HUES48 (cell line): Measurements from ENCODE around the gene CCNL2.
A peak's percentile ranks its signal among the peaks of the same experiment; 100 is the strongest.

Experiments used
- H3K27ac ChIP-seq: one replicate; pipeline ENCODE4 v1.7.0; 2013; ENCODE audit warnings: low read depth, low read length, inconsistent platforms
- H3K27me3 ChIP-seq: 2 replicates; pipeline ENCODE4 v1.6.1; 2013; ENCODE audit warnings: mild to moderate bottlenecking, low read length; ENCODE audit not compliant: control insufficient read depth, insufficient read depth
- H3K36me3 ChIP-seq: 2 replicates; pipeline ENCODE4 v1.6.1; 2013; ENCODE audit warnings: low read length; ENCODE audit not compliant: control insufficient read depth, insufficient read depth
- H3K4me1 ChIP-seq: 2 replicates; pipeline ENCODE4 v1.6.1; 2013; ENCODE audit warnings: mild to moderate bottlenecking, low read length; ENCODE audit not compliant: control insufficient read depth, insufficient read depth
- H3K4me3 ChIP-seq: 2 replicates; pipeline ENCODE4 v1.5.1; 2013; ENCODE audit warnings: mild to moderate bottlenecking, low read depth, low read length
- H3K9ac ChIP-seq: 2 replicates; pipeline ENCODE4 v1.6.1; 2013; ENCODE audit warnings: mild to moderate bottlenecking, low read depth, low read length, moderate library complexity
- H3K9me3 ChIP-seq: 2 replicates; pipeline ENCODE4 v1.6.1; 2013; ENCODE audit warnings: low read length; ENCODE audit not compliant: control insufficient read depth, insufficient read depth

CCNL2 gene

DNA sequence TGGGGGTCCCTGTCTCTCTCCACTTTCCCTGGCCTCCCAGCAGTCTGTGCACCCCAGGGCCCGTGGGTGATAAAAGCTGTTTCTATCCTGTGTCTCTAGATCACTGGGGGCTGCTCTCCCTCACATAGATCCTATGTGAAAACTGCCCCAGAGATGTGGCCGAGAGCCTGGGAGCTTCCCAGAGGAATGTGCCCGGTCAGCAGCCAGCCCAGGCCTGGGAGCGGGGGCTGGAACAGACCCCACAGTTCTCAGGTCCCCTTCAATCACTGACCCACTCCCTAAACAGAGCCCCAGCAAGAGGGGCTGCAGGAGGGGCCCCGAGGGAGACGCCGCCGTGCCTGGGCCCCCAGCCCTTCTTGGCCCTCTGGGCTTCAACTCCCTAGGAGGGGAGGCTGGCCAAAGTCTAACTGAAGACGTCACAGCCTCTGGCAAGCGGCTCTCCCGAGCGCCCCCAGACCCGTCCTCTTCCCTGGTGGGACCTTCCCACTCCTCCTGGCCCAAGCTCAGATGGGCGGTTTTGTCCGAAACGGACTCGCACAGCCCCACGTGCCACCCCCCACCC is 41.2 kb downstream of the CCNL2 start:
- Histone ChIP-seq H3K27ac (peak overlapping the region; percentile 59), H3K9me3 (no peaks in the 10 kb centered on the region), H3K27me3 (peaks cover 16% of the 10 kb centered on the region), H3K4me1 (peaks cover 26% of the 10 kb centered on the region), H3K9ac (no peak overlapping the region), H3K36me3 (no peaks in the 10 kb centered on the region), H3K4me3 (peak overlapping the region; percentile 5; the same call in 1 of the 2 replicates)

DNA sequence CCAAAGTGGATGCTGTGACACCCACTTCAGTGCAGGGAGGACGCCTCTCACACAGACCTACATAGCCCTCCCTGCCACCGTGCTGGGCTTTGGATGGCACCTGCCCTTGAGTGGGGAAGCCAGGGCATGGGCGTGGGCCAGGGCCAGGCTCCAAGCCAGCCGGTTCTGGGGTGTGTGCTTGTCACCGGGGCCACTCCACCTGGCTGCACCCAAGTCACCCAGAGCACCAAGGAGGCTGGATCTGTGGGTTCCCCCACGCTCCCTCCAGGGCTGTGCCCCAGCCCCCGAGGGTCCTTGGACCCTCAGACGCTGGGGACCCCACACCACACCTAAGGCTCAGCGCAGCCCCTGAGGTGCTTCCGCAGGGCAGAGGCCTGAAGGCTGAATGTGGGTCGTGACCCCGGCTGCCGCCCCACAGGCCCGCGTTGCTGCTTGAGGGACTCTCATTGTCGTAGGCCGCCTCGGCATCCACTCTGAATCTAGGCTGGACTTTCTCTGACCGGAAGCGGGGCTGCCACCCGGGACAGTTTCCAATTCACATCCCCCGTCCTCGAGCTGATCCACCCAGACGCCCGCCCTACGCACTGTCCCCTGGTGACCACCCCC is 42.2 kb downstream of the CCNL2 start:
- Histone ChIP-seq H3K36me3 (no peaks in the 10 kb centered on the region), H3K4me1 (peaks cover 34% of the 10 kb centered on the region), H3K9ac (no peak overlapping the region), H3K27me3 (peaks cover 20% of the 10 kb centered on the region), H3K9me3 (no peaks in the 10 kb centered on the region), H3K4me3 (no peak overlapping the region), H3K27ac (no peak overlapping the region)

DNA sequence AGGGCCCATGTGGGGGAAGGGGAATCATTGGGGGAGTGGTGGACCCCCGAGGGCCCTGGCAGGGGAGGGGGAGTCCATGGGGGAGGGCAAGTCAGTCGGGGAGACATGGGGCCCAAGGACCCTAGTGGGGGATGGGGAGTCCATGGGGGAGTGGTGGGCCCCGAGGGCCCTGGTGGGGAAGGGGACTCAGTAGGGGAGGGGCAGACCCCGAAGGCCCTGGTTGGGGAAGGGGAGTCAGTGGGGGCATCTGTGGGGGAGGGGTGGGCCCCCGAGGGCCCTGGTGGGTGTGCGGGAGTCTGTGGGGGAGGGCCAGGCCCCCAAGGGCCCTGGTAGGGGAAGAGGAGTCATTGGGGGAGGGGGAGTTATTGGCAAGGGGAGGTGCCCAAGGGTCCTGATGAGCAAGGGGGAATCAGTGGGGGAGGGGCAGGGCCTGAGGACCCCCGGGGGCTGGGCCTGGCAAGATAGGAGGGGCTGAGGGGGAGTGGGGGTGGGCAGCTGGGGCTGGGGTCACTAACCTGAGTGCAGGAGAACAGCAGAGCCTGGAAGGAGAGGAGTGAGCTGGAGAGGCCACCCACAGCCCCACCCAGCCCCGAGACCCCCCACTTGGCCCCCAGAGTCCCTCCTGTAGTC is 42.9 kb downstream of the CCNL2 start:
- Histone ChIP-seq H3K4me3 (no peak overlapping the region), H3K9ac (no peak overlapping the region), H3K9me3 (no peaks in the 10 kb centered on the region), H3K27me3 (peaks cover 20% of the 10 kb centered on the region), H3K36me3 (no peaks in the 10 kb centered on the region), H3K4me1 (peaks cover 38% of the 10 kb centered on the region), H3K27ac (no peak overlapping the region)

- H3K27ac ChIP-seq, result no peak overlapping the region
- peak overlapping the region; percentile 43; the same call in 1 of the 2 replicates for H3K4me3 ChIP-seq
- no peak overlapping the region for H3K9ac ChIP-seq
- H3K4me1 ChIP-seq, result peaks cover 36% of the 10 kb centered on the region
- no peaks in the 10 kb centered on the region for H3K9me3 ChIP-seq
- H3K36me3 ChIP-seq, result no peaks in the 10 kb centered on the region
- peaks cover 20% of the 10 kb centered on the region for H3K27me3 ChIP-seq
Observed at GRCh38 chr1:1355416-1355815, 43.7 kb downstream of the CCNL2 start.

- Histone ChIP-seq H3K27me3 (peaks cover 20% of the 10 kb centered on the region), H3K27ac (peak overlapping the region; percentile 13), H3K9ac (no peak overlapping the region), H3K9me3 (no peaks in the 10 kb centered on the region), H3K4me3 (peak overlapping the region; percentile 49), H3K36me3 (no peaks in the 10 kb centered on the region), H3K4me1 (peaks cover 36% of the 10 kb centered on the region)
Observed at GRCh38 chr1:1354271-1355247, 44.6 kb downstream of the CCNL2 start.

- H3K9me3 ChIP-seq, result no peaks in the 10 kb centered on the region
- H3K4me3 ChIP-seq, result peak overlapping the region; percentile 49; the same call in 1 of the 2 replicates
- peaks cover 20% of the 10 kb centered on the region for H3K27me3 ChIP-seq
- no peaks in the 10 kb centered on the region for H3K36me3 ChIP-seq
- H3K4me1 ChIP-seq, result peaks cover 27% of the 10 kb centered on the region
- peak overlapping the region; percentile 13 for H3K27ac ChIP-seq
- no peak overlapping the region for H3K9ac ChIP-seq
Observed at GRCh38 chr1:1353389-1354151, 45.6 kb downstream of the CCNL2 start.

DNA sequence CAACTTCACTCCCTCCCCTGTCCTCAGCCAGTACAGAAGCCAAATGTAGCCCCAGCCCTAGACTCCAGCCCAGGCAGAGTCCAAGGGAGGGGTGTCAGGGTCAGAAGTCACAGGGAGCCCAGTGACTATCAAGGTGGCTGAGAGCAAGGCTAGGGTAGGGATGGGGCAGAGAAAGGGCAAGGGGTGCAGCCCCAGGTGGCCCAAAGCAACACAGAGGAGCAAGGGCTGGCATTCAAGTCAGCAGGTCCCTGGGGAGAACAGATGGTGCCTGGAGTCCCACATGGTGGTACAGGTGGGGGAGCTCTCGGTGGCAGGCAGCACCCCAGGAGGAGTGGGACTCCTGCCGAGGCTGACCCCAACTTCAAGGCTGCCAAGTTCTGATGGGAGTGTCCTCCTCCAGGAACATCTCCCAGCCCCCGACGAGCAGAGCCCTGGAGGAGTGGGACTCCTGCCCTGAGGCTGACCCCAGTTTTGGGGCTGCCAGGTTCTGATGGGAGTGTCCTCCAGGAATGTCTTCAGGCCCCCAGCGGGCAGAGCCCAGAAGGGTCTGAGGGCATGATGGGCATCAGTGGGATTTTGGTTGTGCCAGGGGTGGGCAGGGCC is 46.2 kb downstream of the CCNL2 start:
- Histone ChIP-seq H3K9me3 (no peaks in the 10 kb centered on the region), H3K4me3 (no peak overlapping the region), H3K4me1 (peaks cover 26% of the 10 kb centered on the region), H3K36me3 (no peaks in the 10 kb centered on the region), H3K27ac (no peak overlapping the region), H3K27me3 (peaks cover 20% of the 10 kb centered on the region), H3K9ac (no peak overlapping the region)

DNA sequence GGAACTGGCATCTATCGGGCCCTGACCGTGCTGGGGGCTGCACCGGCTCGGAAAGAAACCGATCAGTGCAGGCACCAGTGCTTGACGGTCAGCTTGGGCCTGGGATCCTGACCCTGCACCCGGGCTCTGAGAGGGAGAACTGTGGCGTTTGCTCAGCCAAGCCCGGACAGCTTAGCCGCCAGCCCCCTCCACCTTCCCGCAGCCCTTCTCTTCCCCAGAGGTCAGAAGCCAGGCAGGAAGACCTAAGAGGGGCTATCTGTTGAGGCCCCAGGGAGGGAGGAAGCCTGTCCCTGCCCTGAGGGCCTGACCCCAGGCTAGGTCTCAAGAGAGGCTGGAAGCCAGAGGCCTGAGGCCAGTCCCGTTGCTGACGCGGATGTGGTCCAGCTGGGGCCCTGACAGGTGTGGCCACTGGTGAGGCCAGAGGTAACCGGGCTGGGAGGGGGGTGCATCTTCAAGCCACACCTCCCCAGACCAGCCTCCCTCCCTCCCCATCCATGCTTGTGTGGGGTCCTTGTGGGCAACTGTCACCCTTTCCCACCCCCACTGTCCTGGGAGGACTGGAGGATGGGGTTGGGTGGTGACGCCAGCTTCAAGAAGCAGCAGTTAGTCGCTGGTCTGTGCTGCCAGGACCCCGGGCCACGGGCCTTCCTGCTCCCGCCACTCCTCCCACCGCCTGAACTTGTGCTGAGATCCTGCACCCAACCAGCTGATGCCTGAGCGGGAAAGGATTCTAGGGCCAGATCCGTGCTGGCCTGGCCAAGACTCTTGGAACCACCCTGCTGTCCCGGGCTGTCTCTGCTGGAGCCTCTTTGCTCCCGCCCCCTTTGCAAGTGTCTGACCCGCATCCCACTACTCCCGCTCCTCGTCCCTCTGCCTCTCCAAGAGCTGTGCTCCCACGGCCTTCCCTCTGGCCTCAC is 47.4 kb downstream of the CCNL2 start:
- Histone ChIP-seq H3K27ac (no peak overlapping the region), H3K36me3 (no peaks in the 10 kb centered on the region), H3K4me1 (peaks cover 28% of the 10 kb centered on the region), H3K9ac (no peak overlapping the region), H3K27me3 (peaks cover 20% of the 10 kb centered on the region), H3K9me3 (no peaks in the 10 kb centered on the region), H3K4me3 (peak overlapping the region; percentile 12; the same call in 1 of the 2 replicates)

DNA sequence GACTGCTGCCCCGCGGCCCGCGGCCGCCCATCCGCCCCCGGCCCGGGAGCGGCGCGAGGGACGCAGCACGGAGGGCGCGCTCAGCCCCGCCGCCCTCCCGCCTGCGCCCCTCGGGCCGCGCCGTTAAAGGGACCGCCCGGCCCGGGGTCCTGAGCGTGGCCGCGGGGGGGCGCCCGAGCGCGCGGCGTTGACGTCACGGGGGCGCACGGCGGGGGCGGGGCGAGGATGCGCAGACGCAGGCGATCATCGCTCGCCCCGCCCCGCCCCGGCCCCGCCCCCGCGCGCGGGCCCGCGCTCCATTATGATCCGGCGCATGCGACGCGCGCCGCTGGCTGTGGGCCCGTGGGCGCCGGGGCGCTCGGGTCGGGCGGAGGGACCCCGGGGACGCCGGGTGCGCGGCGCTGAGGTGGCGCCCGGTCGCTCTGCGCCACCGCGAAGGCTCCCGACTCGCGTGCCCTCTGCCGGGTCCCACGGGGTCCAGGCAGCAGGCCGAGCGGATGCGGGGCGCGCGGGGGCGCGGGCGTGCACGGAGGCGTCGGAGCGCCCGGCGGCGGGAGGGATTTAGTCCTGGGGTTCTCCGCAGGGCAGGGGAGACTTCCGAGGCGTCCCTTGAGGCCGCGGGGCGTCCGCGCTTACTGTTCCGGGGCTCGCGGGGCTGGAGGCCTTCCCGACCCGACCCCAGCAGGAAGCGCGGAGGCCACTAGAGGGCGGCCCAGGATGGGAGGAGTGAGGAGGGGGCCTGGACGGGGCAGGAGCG is 49.7 kb downstream of the CCNL2 start, which contains the start of gene DVL1:
TSS of gene DVL1 (minus strand) at position 163 of the 757 bp plus-strand sequence. CDS start 353 bp downstream, outside the sequence.
- peak within 1 kb of the TSS; percentile 84 for H3K27ac ChIP-seq
- peak within 1 kb of the TSS; percentile 91 for H3K4me3 ChIP-seq
- no peaks in the 10 kb centered on the region for H3K9me3 ChIP-seq
- peaks cover 28% of the 10 kb centered on the region for H3K4me1 ChIP-seq
- H3K36me3 ChIP-seq, result no peaks in the 10 kb centered on the region
- peak within 1 kb of the TSS; percentile 78; the same call in 1 of the 2 replicates for H3K9ac ChIP-seq
- peaks cover 10% of the 10 kb centered on the region for H3K27me3 ChIP-seq
